Naive thymus-derived CD8-positive, alpha-beta T cell (primary cell): Measurements from ENCODE around the gene ERCC4. TPM values are rescaled to one million over a fixed set of nuclear protein-coding genes. Genes with fewer than 3 reads are reported as not detected.
"Not testable (repeated sequence)": the region's sequence is repeated elsewhere in the genome, so short reads cannot be mapped to it uniquely, and the experiment has no call there.

Experiments
- ATAC-seq, 2 donors: fragments of 150-1000 bp; cut with Tn5 transposase in 1 of 2; sonication (Bioruptor Pico), chemical (Tn5 transposase) in 1 of 2; 1 replicate in 1 of 2; 2 replicates in 1 of 2; pipeline ENCODE4 v1.10.0; 2021; ENCODE audit warnings: mild to moderate bottlenecking in 2 of 2, moderate library complexity in 2 of 2
- POLR2A ChIA-PET: fragments of 350-600 bp; sonication (Branson Sonifier 250); formaldehyde crosslinking; loops from one replicate; lab custom pipeline; 2021; ENCODE audit warnings: antibody characterized with exemption; lab: Charles Lee
- DNase-seq, 10 donors: peaks; one replicate each; pipeline versions ENCODE4 v3.0.0 to v3.0.0-alpha.2; 2020 to 2022
- H3K27ac Mint-ChIP-seq, 10 donors: one replicate each; pipeline ENCODE4 v1.8.0; 2020 to 2022; ENCODE audit warnings: mild to moderate bottlenecking in 10 of 10, mixed read lengths in 10 of 10, moderate library complexity in 4 of 10, inconsistent platforms in 1 of 10
- H3K27me3 Mint-ChIP-seq, 5 donors: one replicate each; pipeline ENCODE4 v1.8.0; 2021 to 2022; ENCODE audit warnings: mixed read lengths in 5 of 5
- H3K36me3 Mint-ChIP-seq, 3 donors: one replicate each; pipeline ENCODE4 v1.8.0; 2020 to 2022; ENCODE audit warnings: mixed read lengths in 3 of 3, mild to moderate bottlenecking in 2 of 3, inconsistent platforms in 1 of 3
- H3K4me1 Mint-ChIP-seq, 4 donors: one replicate each; pipeline ENCODE4 v1.8.0; 2021 to 2022; ENCODE audit warnings: mixed read lengths in 4 of 4
- H3K4me3 Mint-ChIP-seq, 10 donors: one replicate each; pipeline ENCODE4 v1.8.0; 2020 to 2022; ENCODE audit warnings: mild to moderate bottlenecking in 10 of 10, mixed read lengths in 10 of 10, moderate library complexity in 6 of 10, inconsistent platforms in 1 of 10
- H3K9me3 Mint-ChIP-seq, 9 donors: one replicate each; pipeline ENCODE4 v1.8.0; 2020 to 2022; ENCODE audit warnings: mixed read lengths in 9 of 9, mild to moderate bottlenecking in 3 of 9, inconsistent platforms in 1 of 9, moderate library complexity in 1 of 9
- polyA plus RNA-seq, 3 donors: library from polyadenylated mRNA; unstranded; fragments of 300-500 nt; fragmentation: Illumina TruSeq; gene quantifications; one replicate each; pipeline ENCODE4 v1.2.3, GENCODE V29; 2021
- total RNA-seq, 8 experiments: library from RNA in 2 of 8; stranded (reverse) in 2 of 8; gene quantifications; one replicate each; pipeline ENCODE4 v1.2.3 and lab custom pipeline; 2021 to 2026

ERCC4 gene
- total and polyA plus RNA-seq, 5 experiments from 2014 or later: 12.8 to 22.1 (median 18.2) TPM

- DNase-seq (no peak), ATAC-seq (no peak)
- Mint-ChIP-seq H3K4me3 (no peak overlapping the region), H3K4me1 (peaks cover 0 to 2% (median 0%) of the 10 kb centered on the region in 4 donors), H3K27me3 (peaks cover 11 to 19% (median 16%) of the 10 kb centered on the region in 5 donors), H3K27ac (no peak overlapping the region), H3K36me3 (peaks cover 0 to 4% (median 2%) of the 10 kb centered on the region in 3 donors), H3K9me3 (peaks cover 0 to 24% (median 3%) of the 10 kb centered on the region in 9 donors)
- POLR2A ChIA-PET: no interaction called here
These were observed 21.7 kb upstream of the ERCC4 start for GRCh38 chr16:13898233-13898632.

DNA sequence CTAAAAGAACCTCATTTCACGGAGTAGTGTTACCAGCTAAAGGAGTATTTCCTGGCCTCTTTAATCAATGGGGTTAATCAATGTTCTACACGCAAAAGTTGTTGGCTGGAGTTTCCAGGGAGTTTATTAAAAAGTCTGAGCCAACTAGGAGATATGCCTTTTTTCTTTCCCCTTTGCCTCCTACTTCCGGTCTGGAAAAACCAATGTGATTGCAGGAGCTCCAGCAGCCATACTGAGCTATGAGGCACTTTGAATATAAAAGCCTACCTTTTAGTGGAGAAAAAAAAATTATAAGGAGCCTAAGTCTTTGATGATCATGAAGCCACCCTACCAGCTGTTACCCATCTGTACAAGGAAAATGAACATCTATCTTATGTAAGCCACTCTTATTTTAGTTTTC lies 17.9 kb upstream of the ERCC4 start:
- Mint-ChIP-seq H3K27me3 (peaks cover 17 to 43% (median 29%) of the 10 kb centered on the region in 5 donors), H3K4me1 (peaks cover 0 to 5% (median 2%) of the 10 kb centered on the region in 4 donors), H3K9me3 (peaks cover 0 to 18% (median 3%) of the 10 kb centered on the region in 9 donors), H3K36me3 (peaks cover 0 to 4% (median 2%) of the 10 kb centered on the region in 3 donors), H3K27ac (no peak overlapping the region), H3K4me3 (no peak overlapping the region)
- DNase-seq (no peak), ATAC-seq (no peak)
- POLR2A ChIA-PET: no interaction called here

DNA sequence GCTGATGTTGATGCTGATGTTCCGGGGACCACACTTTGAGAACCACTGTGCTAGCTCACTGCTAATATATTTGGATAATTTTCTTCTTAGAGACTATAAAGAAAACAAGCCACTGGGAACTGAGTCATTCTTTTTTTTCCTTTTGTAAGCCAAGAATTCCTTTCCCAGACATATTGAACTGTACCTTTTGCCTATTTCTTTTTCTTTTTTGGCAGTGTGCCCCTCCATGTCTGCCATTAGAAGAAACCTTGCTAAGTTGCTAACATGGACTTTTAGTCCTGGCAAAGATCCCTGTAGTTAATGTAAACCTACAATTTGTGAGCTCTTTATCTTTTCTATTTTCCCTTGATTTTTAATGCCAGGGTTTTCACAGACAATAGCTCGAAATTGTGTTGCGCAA lies 17.3 kb upstream of the ERCC4 start:
- DNase-seq (no peak), ATAC-seq (no peak)
- peaks cover 18 to 49% (median 32%) of the 10 kb centered on the region in 5 donors for H3K27me3 Mint-ChIP-seq
- H3K4me1 Mint-ChIP-seq: peaks cover 0 to 5% (median 2%) of the 10 kb centered on the region in 4 donors
- POLR2A ChIA-PET: no interaction called here
- peaks cover 0 to 4% (median 2%) of the 10 kb centered on the region in 3 donors for H3K36me3 Mint-ChIP-seq
- no peak overlapping the region for H3K4me3 Mint-ChIP-seq
- H3K9me3 Mint-ChIP-seq: peaks cover 0 to 13% (median 3%) of the 10 kb centered on the region in 9 donors
- H3K27ac Mint-ChIP-seq: no peak overlapping the region

- Mint-ChIP-seq H3K4me3 (no peak overlapping the region), H3K27me3 (peaks cover 20 to 64% (median 41%) of the 10 kb centered on the region in 5 donors), H3K36me3 (peaks cover 0 to 4% (median 2%) of the 10 kb centered on the region in 3 donors), H3K9me3 (peaks cover 0 to 13% (median 3%) of the 10 kb centered on the region in 9 donors), H3K27ac (no peak overlapping the region), H3K4me1 (peaks cover 0 to 5% (median 2%) of the 10 kb centered on the region in 4 donors)
- DNase-seq (no peak), ATAC-seq (no peak)
- POLR2A ChIA-PET: no interaction called here
These were observed 15.7 kb upstream of the ERCC4 start for GRCh38 chr16:13904179-13904691.

DNA sequence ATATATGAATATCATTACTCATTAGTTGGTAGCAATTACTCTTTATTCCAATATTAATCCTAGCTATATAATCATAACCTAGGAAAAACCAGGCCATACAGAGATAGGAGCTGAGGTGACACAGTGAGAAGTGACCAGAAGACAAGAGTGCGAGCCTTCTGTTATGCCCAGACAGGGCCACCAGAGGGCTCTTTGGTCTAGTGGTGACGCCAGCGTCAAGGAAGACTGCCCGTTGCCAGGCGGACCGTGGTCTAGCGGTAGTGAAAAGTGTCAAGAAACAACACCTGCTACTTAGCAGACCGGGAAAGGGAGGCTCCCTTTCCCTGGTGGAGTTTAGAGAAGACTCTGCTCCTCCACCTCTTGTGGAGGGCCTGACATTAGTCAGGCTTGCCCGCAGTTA lies 15.1 kb upstream of the ERCC4 start:
- H3K4me1 Mint-ChIP-seq, POLR2A ChIA-PET, H3K27ac Mint-ChIP-seq, H3K36me3 Mint-ChIP-seq, ATAC-seq, DNase-seq, H3K4me3 Mint-ChIP-seq: not testable (repeated sequence)
- Mint-ChIP-seq H3K27me3 (peaks cover 20 to 64% (median 43%) of the 10 kb centered on the region in 5 donors), H3K9me3 (peaks cover 0 to 13% (median 3%) of the 10 kb centered on the region in 9 donors)

DNA sequence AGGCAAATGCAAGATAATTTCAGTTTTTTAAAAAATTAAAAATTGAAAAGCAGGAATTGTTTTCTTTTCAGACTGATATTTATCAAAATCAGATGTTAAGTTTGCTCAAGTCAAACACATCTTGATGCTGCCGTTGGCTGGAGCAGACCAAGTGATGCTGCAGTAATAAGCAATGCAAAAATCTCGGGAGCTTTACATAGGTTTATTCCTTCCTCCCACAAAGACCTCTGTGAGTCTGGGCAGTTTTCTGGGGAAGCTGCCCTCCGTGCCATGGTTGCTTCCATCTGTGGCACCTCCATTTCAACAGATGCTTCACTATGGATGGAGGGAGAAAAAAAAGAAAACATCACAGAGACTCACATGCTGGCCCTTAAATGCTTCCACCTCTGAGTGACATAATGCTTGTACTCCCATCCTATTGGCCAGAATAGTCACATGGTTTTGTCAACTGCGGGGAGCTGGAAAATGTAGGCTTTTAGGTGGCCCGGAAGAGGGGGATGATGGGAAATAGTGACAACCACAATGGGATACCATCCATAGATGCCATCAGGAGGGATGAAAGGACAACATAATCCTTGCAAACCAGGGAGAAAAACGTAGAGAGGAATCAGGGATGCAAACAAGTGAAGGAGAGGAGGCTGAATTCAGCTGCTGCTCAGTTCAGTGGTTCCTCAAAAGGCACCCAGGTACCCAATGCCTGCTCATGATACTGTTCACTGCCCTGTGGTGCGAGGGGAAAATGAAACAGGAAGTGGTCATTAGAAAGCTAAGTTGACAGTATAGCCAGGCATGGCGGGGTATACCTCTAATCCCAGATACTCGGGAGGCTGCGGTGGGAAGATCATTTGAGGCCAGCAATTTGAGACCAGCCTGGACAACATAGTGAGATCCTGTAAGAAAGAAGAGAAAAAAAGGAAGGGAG lies 13.5 kb upstream of the ERCC4 start:
- Mint-ChIP-seq H3K9me3 (peaks cover 0 to 6% (median 0%) of the 10 kb centered on the region in 9 donors), H3K27me3 (peaks cover 18 to 64% (median 43%) of the 10 kb centered on the region in 5 donors)
- no peak for DNase-seq

DNA sequence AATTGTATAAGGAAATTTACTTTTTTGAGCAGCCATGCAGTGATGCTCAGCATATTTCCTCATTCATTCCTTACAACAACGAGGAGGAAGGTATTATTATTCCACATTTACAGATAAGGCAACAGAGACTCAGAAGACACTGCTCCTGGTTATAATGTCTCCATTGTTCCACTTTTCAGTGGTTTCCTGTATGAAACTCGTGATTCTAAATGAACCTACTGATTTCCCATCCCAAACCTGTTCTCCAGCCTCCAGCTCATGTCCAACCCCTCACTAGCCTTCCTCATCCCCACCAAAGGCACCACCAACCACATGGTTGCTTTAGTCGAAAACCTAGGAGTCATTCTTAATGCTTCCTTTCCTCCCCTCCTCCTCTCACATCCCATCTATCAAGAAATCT lies 12.5 kb upstream of the ERCC4 start:
- Mint-ChIP-seq H3K36me3 (no peaks in the 10 kb centered on the region), H3K27me3 (peaks cover 16 to 55% (median 39%) of the 10 kb centered on the region in 5 donors), H3K9me3 (peaks cover 0 to 4% (median 0%) of the 10 kb centered on the region in 9 donors), H3K4me3 (no peak overlapping the region), H3K27ac (no peak overlapping the region), H3K4me1 (peaks cover 0 to 5% (median 1%) of the 10 kb centered on the region in 4 donors)
- ATAC-seq (no peak), DNase-seq (no peak)
- POLR2A ChIA-PET: no interaction called here

More for the DNA sequence above, 13.5 kb upstream of the ERCC4 start:
- Mint-ChIP-seq H3K4me1 (peaks cover 0 to 5% (median 2%) of the 10 kb centered on the region in 4 donors), H3K27ac (peak overlapping the region in 1 of 10 donors; percentile 14), H3K36me3 (no peaks in the 10 kb centered on the region), H3K4me3 (no peak overlapping the region)
- ATAC-seq: no peak
- POLR2A ChIA-PET: no interaction called here

DNA sequence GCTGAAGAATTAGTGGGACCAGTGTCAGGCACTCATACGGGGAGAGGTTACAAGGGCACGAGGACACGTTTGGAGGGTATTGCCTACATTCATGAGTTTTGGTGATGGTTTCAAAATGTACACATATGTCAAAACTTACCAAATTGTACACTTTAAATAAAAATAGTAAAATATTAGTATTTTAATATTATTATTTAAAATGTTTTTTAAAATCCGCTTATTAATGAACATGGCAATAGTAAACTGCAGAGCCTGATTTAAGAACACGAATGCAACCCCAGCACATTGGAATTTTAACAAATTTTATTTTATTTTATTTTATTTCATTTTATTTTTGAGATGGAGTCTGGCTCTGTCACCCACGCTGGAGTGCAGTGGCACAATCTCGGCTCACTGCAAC lies 10.9 kb upstream of the ERCC4 start:
- Mint-ChIP-seq H3K27me3 (peaks cover 14 to 52% (median 34%) of the 10 kb centered on the region in 5 donors), H3K9me3 (peaks cover 0 to 4% (median 0%) of the 10 kb centered on the region in 9 donors), H3K4me3 (no peak overlapping the region), H3K36me3 (no peaks in the 10 kb centered on the region), H3K27ac (no peak overlapping the region), H3K4me1 (peaks cover 0 to 5% (median 1%) of the 10 kb centered on the region in 4 donors)
- ATAC-seq: no peak
- POLR2A ChIA-PET: no interaction called here
- DNase-seq: no peak

DNA sequence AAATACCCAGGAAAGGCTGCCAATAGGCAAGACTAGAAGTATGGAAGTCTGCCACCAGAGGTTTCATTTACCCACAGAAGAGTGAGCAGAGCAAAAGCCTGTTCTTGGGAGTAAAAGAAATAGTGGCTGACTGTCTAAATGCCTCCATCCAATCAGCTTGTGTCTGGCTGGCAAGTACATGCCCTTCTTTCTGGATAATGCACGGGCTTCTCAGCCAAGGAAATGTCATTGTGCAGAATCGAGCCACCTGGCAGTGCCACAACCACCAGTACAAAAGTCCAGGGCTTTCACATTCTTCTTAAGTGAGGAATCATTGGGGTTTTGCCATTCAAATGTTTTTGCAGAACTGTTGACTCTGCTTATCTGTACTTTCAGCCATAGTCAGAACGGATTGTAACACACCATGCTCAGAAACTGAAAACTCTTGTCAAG lies 10.1 kb upstream of the ERCC4 start:
- POLR2A ChIA-PET: no interaction called here
- Mint-ChIP-seq H3K9me3 (peaks cover 0 to 4% (median 0%) of the 10 kb centered on the region in 9 donors), H3K27me3 (peaks cover 14 to 51% (median 36%) of the 10 kb centered on the region in 5 donors), H3K4me3 (no peak overlapping the region), H3K4me1 (peaks cover 0 to 5% (median 1%) of the 10 kb centered on the region in 4 donors), H3K36me3 (no peaks in the 10 kb centered on the region), H3K27ac (no peak overlapping the region)
- DNase-seq (no peak), ATAC-seq (no peak)

DNA sequence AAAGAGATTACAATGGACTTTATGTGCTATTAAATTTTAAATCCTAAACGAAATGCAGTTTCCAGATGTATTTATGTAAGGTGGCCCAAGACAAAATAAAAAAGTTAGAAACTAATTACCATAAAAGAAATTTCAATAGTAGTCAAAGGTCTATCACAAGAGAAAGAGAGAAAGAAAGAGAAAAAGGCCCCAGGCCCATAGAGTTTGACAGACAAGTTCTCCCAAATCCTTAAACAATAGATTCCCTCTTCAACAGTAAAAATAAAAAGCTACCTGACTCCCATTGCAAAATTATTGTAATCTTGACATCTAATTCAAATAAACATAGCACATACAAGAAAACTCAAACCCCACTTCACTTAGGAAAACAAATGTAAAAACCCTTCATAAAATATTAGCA lies 8.6 kb upstream of the ERCC4 start:
- ATAC-seq: no peak
- Mint-ChIP-seq H3K4me3 (no peak overlapping the region), H3K36me3 (no peaks in the 10 kb centered on the region), H3K9me3 (peaks cover 0 to 4% (median 0%) of the 10 kb centered on the region in 9 donors), H3K27me3 (peaks cover 10 to 37% (median 30%) of the 10 kb centered on the region in 5 donors), H3K27ac (no peak overlapping the region), H3K4me1 (peaks cover 0 to 5% (median 1%) of the 10 kb centered on the region in 4 donors)
- no peak for DNase-seq
- POLR2A ChIA-PET: no interaction called here

- no peaks in the 10 kb centered on the region for H3K36me3 Mint-ChIP-seq
- H3K4me1 Mint-ChIP-seq: no peaks in the 10 kb centered on the region
- DNase-seq: no peak
- no peak for ATAC-seq
- H3K9me3 Mint-ChIP-seq: peaks cover 0 to 4% (median 0%) of the 10 kb centered on the region in 9 donors
- POLR2A ChIA-PET: no interaction called here
- H3K27me3 Mint-ChIP-seq: peaks cover 10 to 31% (median 25%) of the 10 kb centered on the region in 5 donors
- no peak overlapping the region for H3K27ac Mint-ChIP-seq
- H3K4me3 Mint-ChIP-seq: no peak overlapping the region
These were observed 8.1 kb upstream of the ERCC4 start for GRCh38 chr16:13911871-13912270.

- no peaks in the 10 kb centered on the region for H3K36me3 Mint-ChIP-seq
- POLR2A ChIA-PET: no interaction called here
- H3K9me3 Mint-ChIP-seq: peaks cover 0 to 4% (median 0%) of the 10 kb centered on the region in 9 donors
- H3K4me1 Mint-ChIP-seq: no peaks in the 10 kb centered on the region
- no peak for ATAC-seq
- H3K27ac Mint-ChIP-seq: no peak overlapping the region
- H3K4me3 Mint-ChIP-seq: no peak overlapping the region
- peaks cover 7 to 23% (median 19%) of the 10 kb centered on the region in 5 donors for H3K27me3 Mint-ChIP-seq
- no peak for DNase-seq
These were observed 7.1 kb upstream of the ERCC4 start for GRCh38 chr16:13912891-13913290.
